GM10266 (cell line): Measurements from ENCODE around the gene ARHGEF12.
"Not testable (repeated sequence)": the region's sequence is repeated elsewhere in the genome, so short reads cannot be mapped to it uniquely, and the experiment has no call there.

ENCODE experiments used
- DNase-seq: peaks from one replicate; pipeline ENCODE4 v3.0.0; 2012; ENCODE audit errors: extremely low spot score
- CTCF ChIP-seq: IDR thresholded peaks from 2 replicates; pipeline ENCODE4 v1.5.1; 2012; ENCODE audit warnings: mild to moderate bottlenecking, low read depth; ENCODE audit not compliant: control insufficient read depth, insufficient read depth; ENCODE audit errors: missing control alignments

The ARHGEF12 gene

DNA sequence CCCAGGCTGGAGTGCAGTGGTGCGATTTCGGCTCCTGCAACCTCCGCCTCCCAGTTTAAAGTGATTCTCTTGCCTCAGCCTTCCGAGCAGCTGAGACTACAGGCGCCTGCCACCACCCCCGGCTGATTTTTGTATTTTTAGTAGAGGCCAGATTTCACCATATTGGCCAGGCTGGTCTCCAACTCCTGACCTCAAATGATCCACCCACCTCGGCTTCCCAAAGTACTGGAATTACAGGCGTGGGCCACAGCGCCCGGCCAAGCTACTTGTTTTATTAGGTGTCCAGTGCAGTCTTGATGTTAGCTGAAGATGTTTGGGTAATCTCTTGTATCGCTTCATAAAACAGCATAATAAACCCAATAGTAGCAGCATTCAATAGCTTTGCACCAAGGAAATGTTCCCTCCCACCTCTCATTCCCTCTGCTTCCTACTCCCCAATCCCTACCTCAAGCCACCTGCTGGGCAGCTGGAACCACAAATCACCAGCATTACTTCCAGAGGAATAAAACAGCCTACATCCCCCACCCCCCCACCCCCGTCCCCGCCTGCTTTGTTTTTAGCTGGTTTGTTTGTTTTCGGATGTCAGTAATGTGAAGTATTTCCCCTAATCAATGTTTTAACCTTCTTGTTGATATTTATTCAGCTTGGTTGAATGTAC lies 164.3 kb downstream of the ARHGEF12 start:
- TF ChIP-seq CTCF: no peak
- no peak for DNase-seq

DNA sequence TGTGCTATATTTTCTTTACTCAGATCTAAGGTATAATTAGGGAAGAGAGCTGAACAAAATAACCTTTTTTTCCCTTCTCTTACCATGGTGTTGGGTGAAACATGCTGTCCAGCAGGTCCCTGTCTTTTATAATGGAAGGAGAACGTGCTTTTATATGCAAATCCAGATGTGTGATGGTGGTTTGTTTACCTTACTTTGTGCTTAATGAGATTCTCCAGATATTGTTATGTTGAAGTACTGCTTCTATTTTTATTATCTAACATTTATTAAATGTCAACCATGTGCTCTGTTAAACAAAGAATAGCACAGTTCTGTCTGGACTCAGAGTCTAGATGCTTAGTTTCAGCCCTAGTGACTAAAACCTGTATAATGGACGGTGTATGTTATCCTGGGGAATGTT lies 165.2 kb downstream of the ARHGEF12 start:
- no peak for TF ChIP-seq CTCF
- no peak for DNase-seq

GRCh38 chr11:120501976-120502755 lies 166.0 kb downstream of the ARHGEF12 start:
- no peak for TF ChIP-seq CTCF

DNA sequence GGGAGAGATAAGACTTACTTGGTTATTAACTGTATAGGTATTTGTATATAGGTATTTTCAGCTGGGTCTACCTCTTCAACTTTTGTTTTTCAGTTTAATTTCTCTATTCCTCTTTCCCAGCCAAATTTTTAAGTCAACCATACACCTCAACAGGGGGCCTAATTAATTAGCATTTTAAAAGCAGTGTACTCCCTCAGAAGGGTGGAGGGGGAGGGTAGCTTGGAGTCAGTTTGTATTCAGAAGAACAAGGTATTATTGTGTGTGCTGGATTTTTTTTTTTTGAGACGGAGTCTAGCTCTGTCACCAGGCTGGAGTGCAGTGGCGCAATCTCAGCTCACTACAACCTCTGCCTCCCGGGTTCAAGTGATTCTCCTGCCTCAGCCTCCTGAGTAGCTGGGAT lies 167.3 kb downstream of the ARHGEF12 start:
- DNase-seq: not testable (repeated sequence)

More at GRCh38 chr11:120501976-120502755, 166.0 kb downstream of the ARHGEF12 start:
- DNase-seq: no peak

- DNase-seq: no peak
- TF ChIP-seq CTCF: no peak
These were observed 169.7 kb downstream of the ARHGEF12 start for GRCh38 chr11:120505801-120506425.

- no peak for DNase-seq
- TF ChIP-seq CTCF: no peak
These were observed 173.3 kb downstream of the ARHGEF12 start for GRCh38 chr11:120509346-120510053.

- no peak for DNase-seq
These were observed 174.3 kb downstream of the ARHGEF12 start for GRCh38 chr11:120510406-120511115.

More at GRCh38 chr11:120510406-120511115, 174.3 kb downstream of the ARHGEF12 start:
- TF ChIP-seq CTCF: no peak
